HUES6 (cell line): Measurements from ENCODE around the gene PLXDC1.
A peak's percentile ranks its signal among the peaks of the same experiment; 100 is the strongest.

ENCODE experiments used
- H3K27ac ChIP-seq: 2 replicates; pipeline ENCODE4 v1.7.0; 2013; ENCODE audit warnings: low read depth, mild to moderate bottlenecking, low read length, inconsistent platforms
- H3K27me3 ChIP-seq: 2 replicates; pipeline ENCODE4 v1.6.1; 2013; ENCODE audit warnings: low read length; ENCODE audit not compliant: control insufficient read depth, insufficient read depth
- H3K36me3 ChIP-seq: 2 replicates; pipeline ENCODE4 v1.6.1; 2013; ENCODE audit warnings: low read length; ENCODE audit not compliant: control insufficient read depth, insufficient read depth
- H3K4me1 ChIP-seq: 2 replicates; pipeline ENCODE4 v1.6.1; 2013; ENCODE audit warnings: low read length; ENCODE audit not compliant: control insufficient read depth, insufficient read depth
- H3K4me3 ChIP-seq: 2 replicates; pipeline ENCODE4 v1.5.1; 2013; ENCODE audit warnings: low read depth, low read length
- H3K9ac ChIP-seq: one replicate; pipeline ENCODE4 v1.6.1; 2013; ENCODE audit warnings: mild to moderate bottlenecking, low read length
- H3K9me3 ChIP-seq: 2 replicates; pipeline ENCODE4 v1.6.1; 2013; ENCODE audit warnings: low read depth, low read length; ENCODE audit not compliant: control insufficient read depth, insufficient read depth

Gene PLXDC1

DNA sequence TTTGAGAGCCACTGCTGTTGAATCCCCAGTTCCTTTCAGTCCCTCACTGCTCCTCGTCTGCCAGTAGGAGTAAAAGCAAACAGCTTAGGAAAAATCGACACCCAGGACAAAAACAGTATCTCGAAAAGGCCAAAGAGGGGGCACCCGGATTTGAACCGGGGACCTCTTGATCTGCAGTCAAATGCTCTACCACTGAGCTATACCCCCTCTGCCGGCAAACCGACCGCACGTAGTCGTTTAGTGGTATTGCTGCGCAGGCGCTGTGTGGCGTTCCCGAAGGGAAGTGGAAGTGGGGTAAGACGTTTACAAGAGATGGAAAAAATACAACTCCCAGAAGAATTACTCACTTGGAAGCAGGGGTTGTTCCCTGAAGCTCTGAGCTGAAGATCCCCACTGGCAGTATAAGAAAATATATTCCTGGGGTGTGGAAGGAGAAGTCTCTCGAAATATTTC is 2.2 kb upstream of the PLXDC1 start:
- Histone ChIP-seq H3K9me3 (no peaks in the 10 kb centered on the region), H3K27me3 (peaks cover 35% of the 10 kb centered on the region), H3K27ac (no peak overlapping the region), H3K36me3 (no peaks in the 10 kb centered on the region), H3K9ac (peak overlapping the region; percentile 66), H3K4me1 (peaks cover 3% of the 10 kb centered on the region; the same call in 1 of the 2 replicates), H3K4me3 (peak overlapping the region; percentile 95)

- H3K27me3 ChIP-seq, result peaks cover 35% of the 10 kb centered on the region
- H3K36me3 ChIP-seq, result no peaks in the 10 kb centered on the region
- H3K4me1 ChIP-seq, result peaks cover 3% of the 10 kb centered on the region; the same call in 1 of the 2 replicates
- H3K9ac ChIP-seq, result no peak overlapping the region
- peak overlapping the region; percentile 95 for H3K4me3 ChIP-seq
- H3K27ac ChIP-seq, result no peak overlapping the region
- no peaks in the 10 kb centered on the region for H3K9me3 ChIP-seq
Observed at GRCh38 chr17:39151943-39152818, 744 bp upstream of the PLXDC1 start.

- H3K27ac ChIP-seq, result no peak overlapping the region
- peak overlapping the region; percentile 56 for H3K4me3 ChIP-seq
- no peaks in the 10 kb centered on the region for H3K36me3 ChIP-seq
- H3K9me3 ChIP-seq, result no peaks in the 10 kb centered on the region
- peaks cover 3% of the 10 kb centered on the region; the same call in 1 of the 2 replicates for H3K4me1 ChIP-seq
- peaks cover 35% of the 10 kb centered on the region for H3K27me3 ChIP-seq
- H3K9ac ChIP-seq, result no peak overlapping the region
Observed at GRCh38 chr17:39150795-39151149, 665 bp downstream of the PLXDC1 start.

- no peak overlapping the region for H3K4me3 ChIP-seq
- H3K9me3 ChIP-seq, result no peaks in the 10 kb centered on the region
- H3K27me3 ChIP-seq, result peaks cover 35% of the 10 kb centered on the region
- H3K36me3 ChIP-seq, result no peaks in the 10 kb centered on the region
- H3K9ac ChIP-seq, result no peak overlapping the region
- no peaks in the 10 kb centered on the region; the same call in 1 of the 2 replicates for H3K4me1 ChIP-seq
- H3K27ac ChIP-seq, result no peak overlapping the region
Observed at GRCh38 chr17:39150104-39150634, 1.3 kb downstream of the PLXDC1 start.

DNA sequence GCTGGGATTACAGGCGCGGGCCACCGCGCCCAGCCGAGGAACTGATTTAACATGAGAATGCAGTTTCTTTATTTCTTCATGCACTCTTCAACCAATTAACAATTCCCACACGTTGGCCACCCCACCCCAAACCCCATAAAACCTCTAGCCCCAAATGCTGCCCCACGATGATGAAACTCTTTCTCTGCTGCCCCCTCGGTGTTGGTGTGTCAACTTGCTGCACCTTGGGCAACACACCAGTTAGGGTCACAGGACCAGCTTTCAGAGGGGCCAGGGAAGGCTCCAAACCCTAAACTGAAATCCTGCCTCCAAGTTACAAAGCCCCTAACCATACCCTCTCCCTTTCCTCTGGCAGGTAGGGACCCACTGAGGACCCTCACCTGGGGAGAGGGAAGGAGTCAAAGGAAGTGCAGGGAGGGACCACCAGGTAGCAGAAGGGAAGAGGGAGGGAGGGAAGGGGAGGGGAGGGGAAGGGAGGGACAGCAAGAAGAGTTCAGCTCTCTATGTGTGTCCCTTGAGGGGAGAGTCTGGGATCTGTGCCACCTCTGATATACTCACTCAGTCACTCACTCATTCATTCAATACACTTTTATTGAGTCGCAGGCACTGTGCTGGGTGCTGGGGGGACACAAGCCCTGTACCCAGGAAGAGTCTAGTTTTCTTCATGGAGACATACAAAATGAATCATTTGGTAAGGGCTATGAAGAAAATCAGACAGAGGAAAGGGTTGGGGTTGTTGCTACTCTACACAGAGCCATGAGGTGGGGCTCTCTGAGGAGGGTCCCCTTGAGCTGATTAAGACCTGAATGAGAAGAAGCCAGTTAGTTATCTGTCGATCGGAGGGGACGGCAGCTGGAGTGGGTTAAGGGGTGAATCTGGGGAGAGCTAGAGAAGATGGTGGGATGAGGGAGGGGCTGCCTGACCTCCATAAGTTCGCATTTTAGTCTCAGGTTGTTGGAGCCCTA is 3.9 kb downstream of the PLXDC1 start:
- Histone ChIP-seq H3K4me3 (no peak overlapping the region), H3K27ac (no peak overlapping the region), H3K4me1 (no peaks in the 10 kb centered on the region; the same call in 1 of the 2 replicates), H3K9me3 (no peaks in the 10 kb centered on the region), H3K9ac (no peak overlapping the region), H3K27me3 (peaks cover 35% of the 10 kb centered on the region), H3K36me3 (no peaks in the 10 kb centered on the region)

- Histone ChIP-seq H3K9ac (no peak overlapping the region), H3K36me3 (no peaks in the 10 kb centered on the region), H3K27me3 (peaks cover 24% of the 10 kb centered on the region), H3K4me1 (no peaks in the 10 kb centered on the region), H3K4me3 (no peak overlapping the region), H3K27ac (no peak overlapping the region), H3K9me3 (peaks cover 2% of the 10 kb centered on the region; the same call in 1 of the 2 replicates)
Observed at GRCh38 chr17:39146273-39146672, 5.2 kb downstream of the PLXDC1 start.

DNA sequence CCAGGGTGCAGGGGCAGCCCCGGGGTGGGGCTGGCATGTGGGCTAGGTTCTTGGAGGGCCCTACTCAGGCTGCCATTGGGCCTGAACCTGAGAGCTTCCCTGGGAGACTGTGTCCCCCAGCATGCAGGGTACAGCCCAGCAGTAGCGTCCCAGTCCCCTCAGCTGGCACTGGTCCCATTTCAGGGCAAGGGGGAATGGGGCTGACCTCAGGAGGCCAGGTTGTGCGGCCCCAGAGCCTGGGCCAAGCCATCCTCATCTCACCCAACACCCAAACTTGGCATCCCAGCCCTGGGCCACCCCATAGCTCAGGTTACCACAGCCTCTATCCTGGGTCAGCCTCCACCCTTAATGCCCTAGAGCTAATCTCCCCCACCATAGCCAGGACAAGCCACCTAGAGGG is 6.3 kb downstream of the PLXDC1 start:
- H3K4me3 ChIP-seq, result no peak overlapping the region
- no peaks in the 10 kb centered on the region for H3K4me1 ChIP-seq
- peaks cover 3% of the 10 kb centered on the region; the same call in 1 of the 2 replicates for H3K9me3 ChIP-seq
- peaks cover 12% of the 10 kb centered on the region for H3K27me3 ChIP-seq
- H3K9ac ChIP-seq, result no peak overlapping the region
- H3K36me3 ChIP-seq, result no peaks in the 10 kb centered on the region
- H3K27ac ChIP-seq, result no peak overlapping the region

- H3K27ac ChIP-seq, result no peak overlapping the region
Observed at GRCh38 chr17:39144416-39144840, 7.0 kb downstream of the PLXDC1 start.

DNA sequence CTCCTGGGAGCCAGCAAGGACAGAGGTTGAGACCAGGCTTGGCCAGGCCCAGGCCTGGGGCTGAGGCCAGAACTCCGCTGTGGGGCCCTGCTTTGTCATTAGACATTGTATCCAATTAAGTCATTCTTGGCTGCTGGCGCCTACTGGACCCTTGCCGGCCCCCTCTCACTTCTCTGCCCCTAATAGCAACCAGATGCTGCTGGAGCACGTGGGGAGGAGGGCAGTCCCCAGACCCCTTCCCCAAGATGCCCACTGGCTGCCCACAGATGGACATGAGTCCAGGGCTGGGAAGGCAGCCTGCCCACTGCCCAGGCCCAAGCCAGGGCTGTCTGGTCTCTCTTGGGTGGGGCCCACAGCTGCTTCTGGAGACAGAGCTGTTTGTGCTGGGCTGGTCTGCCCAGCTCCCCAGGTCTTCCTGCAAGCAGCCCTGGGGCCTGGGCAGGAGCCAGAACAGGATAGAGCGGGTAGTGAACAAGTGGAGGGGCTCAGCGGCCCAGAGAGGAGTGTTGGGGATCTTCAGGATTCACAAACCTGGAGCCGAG is 7.8 kb downstream of the PLXDC1 start:
- no peak overlapping the region for H3K27ac ChIP-seq
- H3K36me3 ChIP-seq, result no peaks in the 10 kb centered on the region
- peaks cover 3% of the 10 kb centered on the region; the same call in 1 of the 2 replicates for H3K9me3 ChIP-seq
- no peaks in the 10 kb centered on the region for H3K27me3 ChIP-seq
- H3K4me3 ChIP-seq, result no peak overlapping the region
- no peaks in the 10 kb centered on the region for H3K4me1 ChIP-seq
- no peak overlapping the region for H3K9ac ChIP-seq

More at GRCh38 chr17:39144416-39144840, 7.0 kb downstream of the PLXDC1 start:
- Histone ChIP-seq H3K27me3 (peaks cover 5% of the 10 kb centered on the region), H3K4me1 (no peaks in the 10 kb centered on the region), H3K9me3 (peaks cover 3% of the 10 kb centered on the region; the same call in 1 of the 2 replicates), H3K9ac (no peak overlapping the region), H3K36me3 (no peaks in the 10 kb centered on the region), H3K4me3 (no peak overlapping the region)

DNA sequence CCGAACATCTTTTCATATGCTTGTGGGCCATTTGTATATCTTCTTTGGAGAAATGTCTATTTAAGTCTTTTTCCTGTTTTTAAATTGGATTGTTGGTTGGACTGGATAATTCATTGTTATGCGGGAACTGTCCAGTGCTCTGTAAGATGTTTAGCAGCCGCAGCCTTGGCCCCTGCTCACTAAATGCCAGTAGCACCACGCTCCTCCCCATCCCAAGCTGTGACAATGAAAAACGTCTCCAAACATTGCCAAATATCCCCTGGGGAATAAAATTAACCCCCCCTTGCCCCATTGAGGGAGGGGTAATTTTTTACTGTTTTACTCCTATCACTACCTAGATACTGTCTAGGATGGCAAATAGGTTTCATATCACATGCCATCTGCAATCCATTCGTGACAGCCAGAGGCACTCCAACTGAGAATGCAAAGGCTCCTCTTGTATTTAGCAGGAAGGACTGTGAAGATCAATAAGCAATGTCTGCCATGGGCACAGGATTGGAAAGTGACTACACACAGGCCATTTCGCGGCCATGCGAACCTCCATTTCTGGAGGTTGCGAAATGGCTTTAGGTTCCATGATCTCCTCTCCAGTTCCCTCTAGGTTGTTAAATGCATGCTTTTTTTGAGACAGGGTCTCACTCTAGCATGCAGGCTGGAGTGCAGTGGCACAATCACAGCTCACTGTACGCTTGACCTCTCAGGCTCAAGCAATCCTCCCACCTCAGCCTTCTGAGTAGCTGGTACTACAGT is 9.3 kb downstream of the PLXDC1 start:
- no peaks in the 10 kb centered on the region for H3K36me3 ChIP-seq
- no peak overlapping the region for H3K9ac ChIP-seq
- no peak overlapping the region for H3K4me3 ChIP-seq
- no peaks in the 10 kb centered on the region for H3K27me3 ChIP-seq
- H3K9me3 ChIP-seq, result peaks cover 3% of the 10 kb centered on the region; the same call in 1 of the 2 replicates
- H3K4me1 ChIP-seq, result no peaks in the 10 kb centered on the region
- H3K27ac ChIP-seq, result no peak overlapping the region
